Skin epidermis (tissue), 12 donors: Measurements from ENCODE around the gene PPP1R16B.

Experiments used
- H3K27ac ChIP-seq, 21 experiments: fragments of 200-600 bp; sonication (generic) in 11 of 21; one replicate each; pipeline ENCODE4 v1.5.0; 2020; ENCODE audit warnings: mild to moderate bottlenecking in 3 of 21, inconsistent platforms in 2 of 21, moderate library complexity in 2 of 21
- H3K4me3 ChIP-seq, 7 experiments: fragments of 200-600 bp; sonication (generic) in 2 of 7; one replicate each; pipeline ENCODE4 v1.5.0; 2020; ENCODE audit warnings: inconsistent platforms in 2 of 7, mild to moderate bottlenecking in 2 of 7, moderate library complexity in 1 of 7

Gene PPP1R16B

GRCh38 chr20:38915355-38915754 is 109.9 kb downstream of the PPP1R16B start:
- Histone ChIP-seq H3K4me3 (no peak overlapping the region), H3K27ac (no peak overlapping the region)

GRCh38 chr20:38917657-38918056 is 112.2 kb downstream of the PPP1R16B start:
- Histone ChIP-seq H3K27ac (no peak overlapping the region), H3K4me3 (no peak overlapping the region)

- no peak overlapping the region for H3K27ac ChIP-seq
These were observed 112.7 kb downstream of the PPP1R16B start for GRCh38 chr20:38918172-38918571.

GRCh38 chr20:38919683-38920082 is 114.2 kb downstream of the PPP1R16B start:
- H3K4me3 ChIP-seq = no peak overlapping the region
- H3K27ac ChIP-seq = no peak overlapping the region

More at GRCh38 chr20:38918172-38918571, 112.7 kb downstream of the PPP1R16B start:
- H3K4me3 ChIP-seq = no peak overlapping the region

- no peak overlapping the region for H3K4me3 ChIP-seq
- H3K27ac ChIP-seq = no peak overlapping the region
These were observed 114.9 kb downstream of the PPP1R16B start for GRCh38 chr20:38920411-38920810.

GRCh38 chr20:38920851-38921250 is 115.4 kb downstream of the PPP1R16B start:
- Histone ChIP-seq H3K27ac (no peak overlapping the region), H3K4me3 (no peak overlapping the region)

- H3K27ac ChIP-seq = no peak overlapping the region
- H3K4me3 ChIP-seq = no peak overlapping the region
These were observed 119.2 kb downstream of the PPP1R16B start for GRCh38 chr20:38924718-38925117.

GRCh38 chr20:38926142-38926933 is 120.8 kb downstream of the PPP1R16B start, which contains the start of gene FAM83D:
TSS of gene FAM83D (plus strand) at chr20:38926417. CDS start at chr20:38926443, 26 bp downstream.
- peak within 1 kb of the TSS in 12 of 21 experiments; percentile 15 to 70 (median 46) for H3K27ac ChIP-seq
- H3K4me3 ChIP-seq = peak within 1 kb of the TSS; percentile 52 to 81 (median 69)

- peak overlapping the region; percentile 52 to 81 (median 69) for H3K4me3 ChIP-seq
- peak overlapping the region in 11 of 21 experiments; percentile 15 to 70 (median 48) for H3K27ac ChIP-seq
These were observed 121.6 kb downstream of the PPP1R16B start for GRCh38 chr20:38926934-38927616.

- Histone ChIP-seq H3K27ac (no peak overlapping the region), H3K4me3 (peak overlapping the region in 5 of 7 experiments; percentile 1 to 81 (median 69))
These were observed 122.5 kb downstream of the PPP1R16B start for GRCh38 chr20:38927902-38928578.

- H3K27ac ChIP-seq = no peak overlapping the region
These were observed 124.7 kb downstream of the PPP1R16B start for GRCh38 chr20:38930242-38930569.

GRCh38 chr20:38931984-38932383 is 126.5 kb downstream of the PPP1R16B start:
- peak overlapping the region in 2 of 21 experiments; percentile 15 to 50 for H3K27ac ChIP-seq
- no peak overlapping the region for H3K4me3 ChIP-seq

More at GRCh38 chr20:38930242-38930569, 124.7 kb downstream of the PPP1R16B start:
- no peak overlapping the region for H3K4me3 ChIP-seq

GRCh38 chr20:38932457-38933120 is 127.1 kb downstream of the PPP1R16B start:
- H3K27ac ChIP-seq = peak overlapping the region in 2 of 21 experiments; percentile 15 to 50
- no peak overlapping the region for H3K4me3 ChIP-seq

GRCh38 chr20:38934530-38934929 is 129.0 kb downstream of the PPP1R16B start:
- Histone ChIP-seq H3K4me3 (no peak overlapping the region), H3K27ac (no peak overlapping the region)

GRCh38 chr20:38935285-38935684 is 129.8 kb downstream of the PPP1R16B start:
- H3K27ac ChIP-seq = no peak overlapping the region
- H3K4me3 ChIP-seq = no peak overlapping the region

- Histone ChIP-seq H3K27ac (no peak overlapping the region), H3K4me3 (no peak overlapping the region)
These were observed 130.5 kb downstream of the PPP1R16B start for GRCh38 chr20:38935967-38936407.

- Histone ChIP-seq H3K27ac (no peak overlapping the region), H3K4me3 (no peak overlapping the region)
These were observed 131.5 kb downstream of the PPP1R16B start for GRCh38 chr20:38937000-38937399.

GRCh38 chr20:38937978-38938473 is 132.5 kb downstream of the PPP1R16B start:
- Histone ChIP-seq H3K27ac (no peak overlapping the region), H3K4me3 (no peak overlapping the region)

- H3K27ac ChIP-seq = no peak overlapping the region
- no peak overlapping the region for H3K4me3 ChIP-seq
These were observed 134.2 kb downstream of the PPP1R16B start for GRCh38 chr20:38939686-38940085.

GRCh38 chr20:38940644-38941043 is 135.1 kb downstream of the PPP1R16B start:
- Histone ChIP-seq H3K4me3 (no peak overlapping the region), H3K27ac (no peak overlapping the region)
